Choroid plexus epithelial cell (primary cell): ENCODE data around the gene CAPSL.
"Not testable (repeated sequence)": the region's sequence is repeated elsewhere in the genome, so short reads cannot be mapped to it uniquely, and the experiment has no call there.

Experiments
- DNase-seq: peaks from one replicate; pipeline ENCODE4 v3.0.0-alpha.2; 2010; ENCODE audit warnings: low read depth
- H3K4me3 ChIP-seq: 2 replicates; pipeline ENCODE4 v1.5.1; 2011; ENCODE audit warnings: low read depth, mild to moderate bottlenecking, control low read depth, low read length, moderate library complexity
- CTCF ChIP-seq: conservative IDR thresholded peaks from 2 replicates; pipeline ENCODE4 v1.5.1; 2011; ENCODE audit warnings: low read depth, mild to moderate bottlenecking, control low read depth, inconsistent platforms, low read length, moderate library complexity

The CAPSL gene

GRCh38 chr5:35938568-35939227 lies at the start of gene CAPSL:
Gene CAPSL (minus strand): TSS chr5:35938622. CDS start chr5:35921120, 17,502 bp downstream.
- TF ChIP-seq CTCF: no peak
- no peak within 1 kb of the TSS for H3K4me3 ChIP-seq
- peak; percentile 86 for DNase-seq

GRCh38 chr5:35987776-35988175 lies 49.4 kb upstream of the CAPSL start:
- H3K4me3 ChIP-seq: no peak overlapping the region
- DNase-seq: no peak
- no peak for TF ChIP-seq CTCF

- no peak for DNase-seq
- no peak for TF ChIP-seq CTCF
- no peak overlapping the region for H3K4me3 ChIP-seq
Measured at GRCh38 chr5:35979715-35980114, 41.3 kb upstream of the CAPSL start.

- not testable (repeated sequence) for H3K4me3 ChIP-seq, DNase-seq
Measured at GRCh38 chr5:35976859-35977258, 38.4 kb upstream of the CAPSL start.

- no peak overlapping the region for H3K4me3 ChIP-seq
- DNase-seq: no peak
- no peak for TF ChIP-seq CTCF
Measured at GRCh38 chr5:35974570-35974969, 36.1 kb upstream of the CAPSL start.

GRCh38 chr5:35971878-35972210 lies 33.4 kb upstream of the CAPSL start:
- no peak for TF ChIP-seq CTCF
- no peak for DNase-seq
- no peak overlapping the region for H3K4me3 ChIP-seq

GRCh38 chr5:35971186-35971877 lies 32.9 kb upstream of the CAPSL start:
- no peak for TF ChIP-seq CTCF
- no peak for DNase-seq
- no peak overlapping the region for H3K4me3 ChIP-seq
